ENCODE data around the gene PALLD. TPM values are rescaled to one million over a fixed set of nuclear protein-coding genes. Genes with fewer than 3 reads are reported as not detected.

The PALLD gene
- total and polyA plus RNA-seq, 2 of the 8 experiments (the other 6 are each of a cell fraction or from before 2014, with no cell fraction given): 10.5 to 25.0 TPM

DNA sequence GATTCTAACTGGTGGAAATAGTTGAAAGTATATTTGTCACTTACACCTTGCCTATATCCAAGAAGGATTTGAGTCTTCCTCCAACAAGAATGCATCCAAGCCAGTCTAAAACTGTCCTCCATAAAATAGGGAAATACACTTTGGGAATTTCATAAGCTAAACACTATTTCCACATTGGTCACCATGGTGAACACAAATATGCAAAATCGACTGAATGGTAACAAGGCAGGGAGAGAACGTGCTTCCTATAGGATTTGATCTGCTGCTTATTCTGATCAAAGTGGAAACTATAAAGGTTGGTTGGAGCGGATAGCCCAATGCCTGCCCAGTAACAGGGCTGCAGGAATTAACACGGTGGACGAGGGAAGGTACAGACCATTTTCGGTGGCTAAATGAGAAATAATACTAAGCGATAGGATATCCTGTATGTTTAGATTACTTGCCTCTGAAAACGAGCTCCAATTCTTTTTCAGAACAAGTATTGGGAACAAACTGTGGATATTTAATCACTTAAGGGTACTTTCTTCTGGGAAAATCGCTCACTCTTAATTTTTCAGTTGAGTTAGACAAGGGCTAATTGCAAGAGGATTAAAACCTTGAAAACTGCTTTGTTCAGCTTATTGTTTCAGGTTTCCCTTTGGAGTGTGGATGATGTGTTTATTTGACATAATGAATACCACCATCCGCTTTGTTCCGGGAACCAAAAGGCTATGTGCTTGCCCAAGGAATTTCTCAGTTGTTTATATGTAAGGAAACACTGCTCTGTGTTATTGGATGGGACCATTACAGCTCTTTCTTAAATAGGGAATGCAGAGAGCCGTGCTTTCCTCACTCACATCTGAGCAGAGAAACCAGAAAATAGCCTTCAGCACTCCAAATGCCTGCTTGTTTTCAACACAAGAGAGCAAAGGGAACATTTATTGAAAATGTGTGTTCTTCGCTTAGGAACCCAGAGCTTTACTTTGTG is 318.8 kb downstream of the PALLD start:
- no peak overlapping the region for H3K4me3 ChIP-seq (ENCODE audit: extremely low read depth in 1 of 4, insufficient read depth in 2 of 4, low read depth in 3 of 4, low read length in 4 of 4)
- no peak overlapping the region for H3K14ac ChIP-seq (ENCODE audit: insufficient read length)
- no peak overlapping the region for H3K23ac ChIP-seq (ENCODE audit: insufficient read length)
- ChIA-PET POLR2A (ENCODE audit: partially characterized antibody) (interaction anchor here (1.6 to 10.0 kb wide), 2 partner anchors 16 to 21 kb away, joined by 7 to 127 read pairs; no protein-coding TSS in a partner anchor), CTCF (ENCODE audit: partially characterized antibody) (interaction anchor here (0.5 to 3.6 kb wide), 11 partner anchors 10 to 1234 kb away, joined by 3 to 28 read pairs (median 3); no protein-coding TSS in a partner anchor)
- no peak overlapping the region for H3K18ac ChIP-seq (ENCODE audit: extremely low read depth, low read length)
- no peak overlapping the region for H4K8ac ChIP-seq (ENCODE audit: extremely low read depth, insufficient read depth, low read length)
- whole genome bisulfite sequencing, 2 experiments (ENCODE audit: extremely low coverage in 1 of 2, insufficient coverage in 1 of 2, insufficient read length in 1 of 2, insufficient replicate concordance in 2 of 2, low coverage in 1 of 2, low lambda C conversion rate in 2 of 2, missing lambda C conversion rate in 1 of 2): 78% methylated on average over 13 of the region's 13 CpGs; no CpG with 5 or more reads in 1 of the 2 experiments
- no peak overlapping the region for H3K9ac ChIP-seq (replicated peaks in 1 of 4; ENCODE audit: extremely low read depth in 1 of 4, low read depth in 3 of 4, low read length in 3 of 4)
- no peaks in the 10 kb centered on the region for H3K36me3 ChIP-seq (ENCODE audit: control insufficient read depth in 2 of 4, insufficient read depth in 4 of 4, low read length in 3 of 4)
- H2BK5ac ChIP-seq (ENCODE audit: low read depth, low read length): no peak overlapping the region
- no peak overlapping the region for H2BK120ac ChIP-seq (replicated peaks; ENCODE audit: low read depth, low read length)
- no peaks in the 10 kb centered on the region; the same call in 1 of the 2 replicates for H3K23me2 ChIP-seq (ENCODE audit: low read depth, low read length)
- no peaks in the 10 kb centered on the region for H3K79me2 ChIP-seq (ENCODE audit: control insufficient read depth in 1 of 2, insufficient read depth in 2 of 2, low read length in 2 of 2)
- H3K4me1 ChIP-seq (replicated peaks in 1 of 4; ENCODE audit: control insufficient read depth in 3 of 4, insufficient read depth in 4 of 4, low read length in 3 of 4): peaks cover 0 to 17% (median 12%) of the 10 kb centered on the region in 4 experiments; a peak in 4 of 7 replicates
- no peak overlapping the region for H3K56ac ChIP-seq (replicated peaks; ENCODE audit: insufficient read length, low read depth, low read length)
- no peak overlapping the region for H4K5ac ChIP-seq (ENCODE audit: insufficient read length, low read depth, low read length)
- no peaks in the 10 kb centered on the region for H4K20me1 ChIP-seq (replicated peaks in 1 of 2; ENCODE audit: control insufficient read depth in 1 of 2, insufficient read depth in 2 of 2, low read length in 2 of 2)
- H2BK15ac ChIP-seq (ENCODE audit: low read length): no peak overlapping the region
- no peak overlapping the region for H3K4ac ChIP-seq (replicated peaks; ENCODE audit: insufficient read length, low read depth, low read length)
- H2AK5ac ChIP-seq (ENCODE audit: low read depth, low read length): no peak overlapping the region
- peak overlapping the region in 1 of 2 experiments; percentile 45; a peak in 2 of 4 replicates for H3K4me2 ChIP-seq (ENCODE audit: insufficient read depth in 1 of 2, low read depth in 2 of 2, low read length in 2 of 2)
- H2BK20ac ChIP-seq (ENCODE audit: low read length): no peak overlapping the region; the same call in 1 of the 2 replicates
- no peak overlapping the region for H2BK12ac ChIP-seq (ENCODE audit: low read depth, low read length)
- no peaks in the 10 kb centered on the region for H3K79me1 ChIP-seq (ENCODE audit: low read depth, low read length)
- no peaks in the 10 kb centered on the region for H3K9me3 ChIP-seq (ENCODE audit: insufficient read depth in 2 of 2, low read depth in 1 of 2, low read length in 1 of 2)
- no peak overlapping the region for H4K91ac ChIP-seq (replicated peaks; ENCODE audit: insufficient read length, low read length)
- no peak overlapping the region for H3K27ac ChIP-seq (ENCODE audit: low read depth, low read length)
- H3K27me3 ChIP-seq (replicated peaks in 1 of 4; ENCODE audit: control insufficient read depth in 3 of 4, extremely low read depth in 1 of 4, insufficient read depth in 3 of 4, low read length in 3 of 4): no peaks in the 10 kb centered on the region
- FAIRE-seq: peak; percentile 62
- H2AFZ ChIP-seq (ENCODE audit: low read length): no peak overlapping the region; the same call in 1 of the 2 replicates
- no peak for DNase-seq (ENCODE audit: low read depth in 1 of 2, low spot score in 2 of 2)
- TF ChIP-seq BACH1 (IDR thresholded peaks at IDR 0.05; ENCODE audit: low read length): no peak
- TF ChIP-seq, protein P1, sequence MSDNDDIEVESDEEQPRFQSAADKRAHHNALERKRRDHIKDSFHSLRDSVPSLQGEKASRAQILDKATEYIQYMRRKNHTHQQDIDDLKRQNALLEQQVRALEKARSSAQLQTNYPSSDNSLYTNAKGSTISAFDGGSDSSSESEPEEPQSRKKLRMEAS (IDR thresholded peaks at IDR 0.05): no peak
- no peak for TF ChIP-seq TBP (IDR thresholded peaks at IDR 0.05; ENCODE audit: low read depth, low read length)
- TF ChIP-seq CHD1 (IDR thresholded peaks at IDR 0.05; ENCODE audit: low read depth, low read length): no peak
- TF ChIP-seq CBX8 (IDR thresholded peaks at IDR 0.05; ENCODE audit: borderline replicate concordance, low read depth, low read length): no peak
- no peak for TF ChIP-seq POLR2A (IDR thresholded peaks at IDR 0.05; ENCODE audit: control extremely low read depth in 1 of 2, low read depth in 2 of 2, low read length in 2 of 2)
- TF ChIP-seq RBBP5 (IDR thresholded peaks at IDR 0.05; ENCODE audit: borderline replicate concordance, low read depth, low read length): no peak
- no peak for TF ChIP-seq KDM5A (IDR thresholded peaks at IDR 0.05; ENCODE audit: low read length)
- no peak for TF ChIP-seq PHF8 (conservative IDR thresholded peaks at IDR 0.05; ENCODE audit: low read depth, low read length)
- TF ChIP-seq CTBP2 (IDR thresholded peaks at IDR 0.05; ENCODE audit: borderline replicate concordance, insufficient read depth, insufficient read length, low read length): no peak
- no peak for TF ChIP-seq KDM1A (IDR thresholded peaks at IDR 0.05; ENCODE audit: borderline replicate concordance, low read length)
- no peak for TF ChIP-seq TAF1 (IDR thresholded peaks at IDR 0.05; ENCODE audit: low read depth, low read length)

Data from H1 (cell line).